HL-60 (cell line): ENCODE results near the gene SLC35E3.

Experiments
- CTCF ChIP-seq: IDR thresholded peaks from one replicate; pipeline ENCODE4 v1.5.1; 2011; ENCODE audit warnings: low read length, control low read depth, inconsistent platforms; ENCODE audit not compliant: insufficient read depth
- GABPA ChIP-seq: IDR thresholded peaks from 2 replicates; pipeline ENCODE4 v1.6.1; 2012; ENCODE audit warnings: low read depth
- POLR2AphosphoS5 ChIP-seq: IDR thresholded peaks from 2 replicates; pipeline ENCODE4 v1.6.1; 2012; ENCODE audit warnings: low read depth

GRCh38 chr12:68746572-68747180 lies 700 bp downstream of the SLC35E3 start:
- no peak for TF ChIP-seq CTCF
- TF ChIP-seq POLR2AphosphoS5, result no peak
- no peak for TF ChIP-seq GABPA
